GM21717 (cell line): Measurements from ENCODE around the gene MDM2.
A peak's percentile ranks its signal among the peaks of the same experiment; 100 is the strongest.

ENCODE experiments used
- ATAC-seq: cut with Tn5 transposase; IDR thresholded peaks from one replicate; pipeline ENCODE4 v1.9.1; 2021; ENCODE audit warnings: mild to moderate bottlenecking, moderate library complexity; ENCODE audit not compliant: unreplicated experiment

The MDM2 gene

GRCh38 chr12:68807576-68808387 lies at the start of gene MDM2:
Gene MDM2 (plus strand): TSS chr12:68808177. CDS start chr12:68808478, 301 bp downstream.
- ATAC-seq = peak; percentile 64

GRCh38 chr12:68759852-68760251 lies 48.1 kb upstream of the MDM2 start:
- no peak for ATAC-seq

GRCh38 chr12:68760806-68761441 lies 47.1 kb upstream of the MDM2 start:
- ATAC-seq = no peak

GRCh38 chr12:68761442-68761812 lies 46.5 kb upstream of the MDM2 start:
- ATAC-seq = no peak

- no peak for ATAC-seq
Observed at GRCh38 chr12:68761901-68762630, 45.9 kb upstream of the MDM2 start.

GRCh38 chr12:68762691-68763090 lies 45.3 kb upstream of the MDM2 start:
- ATAC-seq = no peak

- no peak for ATAC-seq
Observed at GRCh38 chr12:68765696-68766095, 42.3 kb upstream of the MDM2 start.

GRCh38 chr12:68766646-68767045 lies 41.3 kb upstream of the MDM2 start:
- no peak for ATAC-seq

- ATAC-seq = no peak
Observed at GRCh38 chr12:68767191-68767590, 40.8 kb upstream of the MDM2 start.

- no peak for ATAC-seq
Observed at GRCh38 chr12:68768431-68768939, 39.5 kb upstream of the MDM2 start.

GRCh38 chr12:68769941-68770340 lies 38.0 kb upstream of the MDM2 start:
- ATAC-seq = no peak

GRCh38 chr12:68771223-68771925 lies 36.6 kb upstream of the MDM2 start:
- ATAC-seq = no peak

- ATAC-seq = no peak
Observed at GRCh38 chr12:68772714-68773113, 35.3 kb upstream of the MDM2 start.

GRCh38 chr12:68773582-68773981 lies 34.4 kb upstream of the MDM2 start:
- no peak for ATAC-seq

GRCh38 chr12:68775121-68775630 lies 32.8 kb upstream of the MDM2 start:
- ATAC-seq = no peak

- ATAC-seq = no peak
Observed at GRCh38 chr12:68776976-68777610, 30.9 kb upstream of the MDM2 start.

- ATAC-seq = no peak
Observed at GRCh38 chr12:68779280-68779679, 28.7 kb upstream of the MDM2 start.

- ATAC-seq = no peak
Observed at GRCh38 chr12:68780731-68781130, 27.2 kb upstream of the MDM2 start.

- ATAC-seq = no peak
Observed at GRCh38 chr12:68781728-68782127, 26.2 kb upstream of the MDM2 start.

GRCh38 chr12:68784015-68784414 lies 24.0 kb upstream of the MDM2 start:
- no peak for ATAC-seq
